ENCODE results near the gene RNF213.

GRCh38 chr17:80389011-80389995 is 128.7 kb downstream of the RNF213 start:
- TF ChIP-seq CTCF (IDR thresholded peaks at IDR 0.05; ENCODE audit: insufficient read depth, low read depth, low read length): no peak
- no peak for TF ChIP-seq EZH2 (IDR thresholded peaks at IDR 0.05; ENCODE audit: insufficient read depth, low read length)
